Measurements from ENCODE around the gene RRM1.

The RRM1 gene

DNA sequence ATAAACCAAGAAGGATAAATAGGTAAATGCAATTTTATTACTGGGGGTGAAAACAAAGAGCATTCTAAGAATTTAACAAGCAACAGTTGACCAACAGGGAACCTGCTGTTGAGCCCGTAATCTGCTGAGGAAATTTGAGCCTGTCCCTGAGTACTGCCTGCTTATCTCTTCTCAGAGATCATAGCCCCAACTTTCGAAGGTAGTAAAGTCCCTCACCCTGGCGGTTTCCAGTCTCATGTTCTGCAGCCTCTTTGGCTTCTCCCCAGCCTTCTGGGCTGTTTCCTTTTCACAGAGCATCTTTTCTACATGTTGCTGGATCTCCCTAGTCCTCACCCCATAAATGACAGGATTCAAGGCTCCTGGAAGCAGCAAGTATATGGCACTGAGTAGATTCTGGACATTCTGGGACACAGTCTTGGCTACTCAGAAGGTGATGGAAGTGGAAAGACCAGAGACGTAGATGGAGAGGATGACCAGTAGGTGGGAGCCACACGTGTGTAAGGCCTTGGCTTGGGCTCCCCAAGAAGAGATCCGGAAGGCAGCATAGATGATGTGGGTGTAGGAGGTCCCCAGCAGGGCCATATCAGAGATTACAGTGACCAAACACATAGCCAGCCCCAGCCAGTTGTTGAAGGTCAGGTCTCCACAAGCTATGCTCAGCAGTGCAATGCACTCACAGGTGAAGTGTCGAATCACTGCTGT lies 51.6 kb downstream of the RRM1 start:
- no peak overlapping the region for H3K18ac ChIP-seq (ENCODE audit: low read length)
- no peak overlapping the region for H3K4me2 ChIP-seq (ENCODE audit: low read length)
- H3K9ac ChIP-seq (ENCODE audit: low read length), result no peak overlapping the region
- no peak overlapping the region for H3K4me3 ChIP-seq (ENCODE audit: low read depth, low read length)
- H3K79me1 ChIP-seq (ENCODE audit: low read length), result no peaks in the 10 kb centered on the region
- no peak overlapping the region for H3K27ac ChIP-seq (ENCODE audit: low read depth, low read length)
- H3K4ac ChIP-seq (ENCODE audit: low read depth, low read length), result no peak overlapping the region
- no peak for DNase-seq
- no peak overlapping the region for H4K8ac ChIP-seq (ENCODE audit: low read depth, low read length)
- no peak overlapping the region for H2BK12ac ChIP-seq (ENCODE audit: low read length)
- H2AK5ac ChIP-seq (ENCODE audit: low read length), result no peak overlapping the region
- H3K23ac ChIP-seq (ENCODE audit: low read length), result no peak overlapping the region
- no peak overlapping the region for H4K91ac ChIP-seq (ENCODE audit: low read depth, low read length)
- H4K12ac ChIP-seq (ENCODE audit: low read depth, low read length), result no peak overlapping the region
- H3K9me3 ChIP-seq (ENCODE audit: insufficient read depth, low read depth, low read length), result no peaks in the 10 kb centered on the region
- H2BK5ac ChIP-seq (ENCODE audit: low read depth, low read length, poor library complexity), result no peak overlapping the region
- no peak overlapping the region for H2AFZ ChIP-seq (ENCODE audit: insufficient read depth, low read length, poor library complexity)
- H3K14ac ChIP-seq (ENCODE audit: low read length), result no peak overlapping the region
- no peaks in the 10 kb centered on the region for H3K27me3 ChIP-seq (ENCODE audit: insufficient read depth, low read length)
- no CpG with 5 or more reads among the region's 7 CpGs for WGBS (ENCODE audit: extremely low coverage, insufficient coverage, insufficient read length)
- no peaks in the 10 kb centered on the region for H3K79me2 ChIP-seq (ENCODE audit: control insufficient read depth, insufficient read depth, low read length, poor library complexity)
- H2BK120ac ChIP-seq (ENCODE audit: insufficient read depth, low read length, poor library complexity), result no peak overlapping the region
- no peaks in the 10 kb centered on the region for H3K4me1 ChIP-seq (ENCODE audit: control insufficient read depth in 1 of 2, insufficient read depth in 2 of 2, low read length in 2 of 2)
- H3K36me3 ChIP-seq (ENCODE audit: control insufficient read depth in 1 of 2, insufficient read depth in 2 of 2, low read length in 2 of 2), result peaks cover 0 to 2% of the 10 kb centered on the region in 2 experiments

DNA sequence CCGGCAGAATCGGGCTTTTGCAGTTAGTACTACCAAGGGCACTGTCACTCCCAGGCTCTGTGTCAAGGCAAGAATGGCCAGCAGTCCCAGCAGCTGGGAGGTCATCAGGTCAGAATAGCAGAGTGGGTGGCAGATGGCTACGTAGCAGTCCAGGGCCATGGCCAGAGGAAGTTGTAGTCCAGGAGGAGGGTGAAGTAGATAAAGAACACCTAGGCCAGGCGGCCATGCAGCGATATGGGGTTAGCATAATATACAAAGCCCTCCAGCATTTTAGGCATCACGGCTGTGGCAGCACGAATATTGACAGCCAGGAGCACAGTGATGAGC lies 52.1 kb downstream of the RRM1 start:
- H2BK5ac ChIP-seq (ENCODE audit: low read depth, low read length, poor library complexity), result no peak overlapping the region
- no peak overlapping the region for H2AK5ac ChIP-seq (ENCODE audit: low read length)
- no peak overlapping the region for H4K12ac ChIP-seq (ENCODE audit: low read depth, low read length)
- H3K79me2 ChIP-seq (ENCODE audit: control insufficient read depth, insufficient read depth, low read length, poor library complexity), result no peaks in the 10 kb centered on the region
- H4K91ac ChIP-seq (ENCODE audit: low read depth, low read length), result no peak overlapping the region
- H3K27me3 ChIP-seq (ENCODE audit: insufficient read depth, low read length), result no peaks in the 10 kb centered on the region
- H3K4ac ChIP-seq (ENCODE audit: low read depth, low read length), result no peak overlapping the region
- no peak overlapping the region for H3K23ac ChIP-seq (ENCODE audit: low read length)
- no peak overlapping the region for H2BK12ac ChIP-seq (ENCODE audit: low read length)
- H3K27ac ChIP-seq (ENCODE audit: low read depth, low read length), result no peak overlapping the region
- H3K4me3 ChIP-seq (ENCODE audit: low read depth, low read length), result no peak overlapping the region
- no peak overlapping the region for H2BK120ac ChIP-seq (ENCODE audit: insufficient read depth, low read length, poor library complexity)
- no peaks in the 10 kb centered on the region for H3K36me3 ChIP-seq (ENCODE audit: control insufficient read depth in 1 of 2, insufficient read depth in 2 of 2, low read length in 2 of 2)
- no CpG with 5 or more reads among the region's 7 CpGs for WGBS (ENCODE audit: extremely low coverage, insufficient coverage, insufficient read length)
- H3K79me1 ChIP-seq (ENCODE audit: low read length), result no peaks in the 10 kb centered on the region
- H3K4me2 ChIP-seq (ENCODE audit: low read length), result no peak overlapping the region
- H3K4me1 ChIP-seq (ENCODE audit: control insufficient read depth in 1 of 2, insufficient read depth in 2 of 2, low read length in 2 of 2), result no peaks in the 10 kb centered on the region
- no peak for DNase-seq
- no peak overlapping the region for H2AFZ ChIP-seq (ENCODE audit: insufficient read depth, low read length, poor library complexity)
- H3K14ac ChIP-seq (ENCODE audit: low read length), result no peak overlapping the region
- no peak overlapping the region for H4K8ac ChIP-seq (ENCODE audit: low read depth, low read length)
- no peaks in the 10 kb centered on the region for H3K9me3 ChIP-seq (ENCODE audit: insufficient read depth, low read depth, low read length)
- H3K18ac ChIP-seq (ENCODE audit: low read length), result no peak overlapping the region
- H3K9ac ChIP-seq (ENCODE audit: low read length), result no peak overlapping the region

DNA sequence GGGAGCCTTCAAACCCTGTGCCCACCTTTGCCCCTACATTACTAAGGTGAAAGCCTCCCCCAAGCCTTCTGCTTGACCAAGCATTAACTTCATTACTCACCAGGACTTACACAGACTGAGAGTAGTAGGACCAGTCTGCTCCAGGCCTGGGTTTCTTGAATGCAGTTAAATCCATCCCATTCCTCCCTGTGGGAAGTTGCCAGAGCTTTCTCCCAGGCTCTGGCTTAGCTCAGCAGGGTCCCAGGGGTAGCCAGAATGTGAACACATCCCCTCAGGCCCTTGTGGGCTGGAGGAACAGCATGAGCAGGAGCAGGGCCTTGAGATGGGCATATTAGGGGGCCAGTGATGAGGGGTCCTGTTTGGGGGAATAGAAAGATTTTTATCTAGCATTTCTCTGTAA lies 59.9 kb downstream of the RRM1 start:
- no peak overlapping the region for H2BK5ac ChIP-seq (ENCODE audit: low read depth, low read length, poor library complexity)
- no peak overlapping the region for H2BK120ac ChIP-seq (ENCODE audit: insufficient read depth, low read length, poor library complexity)
- no peak overlapping the region for H4K12ac ChIP-seq (ENCODE audit: low read depth, low read length)
- H2BK12ac ChIP-seq (ENCODE audit: low read length), result no peak overlapping the region
- H4K8ac ChIP-seq (ENCODE audit: low read depth, low read length), result no peak overlapping the region
- no peak overlapping the region for H3K4ac ChIP-seq (ENCODE audit: low read depth, low read length)
- H3K23ac ChIP-seq (ENCODE audit: low read length), result no peak overlapping the region
- H3K14ac ChIP-seq (ENCODE audit: low read length), result no peak overlapping the region
- H2AFZ ChIP-seq (ENCODE audit: insufficient read depth, low read length, poor library complexity), result no peak overlapping the region
- H3K27me3 ChIP-seq (ENCODE audit: insufficient read depth, low read length), result no peaks in the 10 kb centered on the region
- no peak overlapping the region for H2AK5ac ChIP-seq (ENCODE audit: low read length)
- H3K9me3 ChIP-seq (ENCODE audit: insufficient read depth, low read depth, low read length), result no peaks in the 10 kb centered on the region
- no peak overlapping the region for H3K18ac ChIP-seq (ENCODE audit: low read length)
- no peak overlapping the region for H3K27ac ChIP-seq (ENCODE audit: low read depth, low read length)
- no peak for DNase-seq
- H3K4me3 ChIP-seq (ENCODE audit: low read depth, low read length), result no peak overlapping the region
- H3K79me1 ChIP-seq (ENCODE audit: low read length), result no peaks in the 10 kb centered on the region
- no peaks in the 10 kb centered on the region for H3K36me3 ChIP-seq (ENCODE audit: control insufficient read depth in 1 of 2, insufficient read depth in 2 of 2, low read length in 2 of 2)
- no peak overlapping the region for H3K9ac ChIP-seq (ENCODE audit: low read length)
- H3K4me2 ChIP-seq (ENCODE audit: low read length), result no peak overlapping the region
- no peaks in the 10 kb centered on the region for H3K4me1 ChIP-seq (ENCODE audit: control insufficient read depth in 1 of 2, insufficient read depth in 2 of 2, low read length in 2 of 2)
- H4K91ac ChIP-seq (ENCODE audit: low read depth, low read length), result no peak overlapping the region
- H3K79me2 ChIP-seq (ENCODE audit: control insufficient read depth, insufficient read depth, low read length, poor library complexity), result no peaks in the 10 kb centered on the region

DNA sequence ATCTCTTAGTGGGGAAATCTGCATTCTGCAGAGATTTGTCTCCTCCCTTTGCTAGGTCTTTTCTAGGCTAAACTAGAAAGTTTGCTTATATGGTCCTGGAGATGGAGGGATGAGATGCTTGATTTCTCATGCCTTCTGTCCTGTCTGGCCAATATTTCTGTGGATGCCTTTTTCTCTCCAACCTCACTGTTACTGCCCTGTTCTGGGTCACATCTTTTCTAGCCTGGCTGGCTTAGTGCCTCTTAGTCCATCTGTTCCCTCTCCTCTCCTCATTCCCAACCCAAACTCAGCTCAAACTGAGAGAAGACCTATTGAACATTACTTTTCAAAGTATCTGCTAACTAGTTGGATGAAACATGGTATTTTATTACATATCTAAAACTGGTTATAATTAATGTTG lies 62.0 kb downstream of the RRM1 start:
- Histone ChIP-seq H3K4me2 (ENCODE audit: low read length) (no peak overlapping the region), H3K4ac (ENCODE audit: low read depth, low read length) (no peak overlapping the region), H3K9ac (ENCODE audit: low read length) (no peak overlapping the region), H3K4me1 (ENCODE audit: control insufficient read depth in 1 of 2, insufficient read depth in 2 of 2, low read length in 2 of 2) (no peaks in the 10 kb centered on the region), H2BK12ac (ENCODE audit: low read length) (no peak overlapping the region), H3K14ac (ENCODE audit: low read length) (no peak overlapping the region), H2AFZ (ENCODE audit: insufficient read depth, low read length, poor library complexity) (no peak overlapping the region), H3K27me3 (ENCODE audit: insufficient read depth, low read length) (no peaks in the 10 kb centered on the region), H3K27ac (ENCODE audit: low read depth, low read length) (no peak overlapping the region), H3K9me3 (ENCODE audit: insufficient read depth, low read depth, low read length) (no peaks in the 10 kb centered on the region), H2BK5ac (ENCODE audit: low read depth, low read length, poor library complexity) (no peak overlapping the region), H3K79me1 (ENCODE audit: low read length) (no peaks in the 10 kb centered on the region), H2AK5ac (ENCODE audit: low read length) (no peak overlapping the region), H2BK120ac (ENCODE audit: insufficient read depth, low read length, poor library complexity) (no peak overlapping the region), H3K4me3 (ENCODE audit: low read depth, low read length) (no peak overlapping the region), H4K12ac (ENCODE audit: low read depth, low read length) (no peak overlapping the region), H4K91ac (ENCODE audit: low read depth, low read length) (no peak overlapping the region), H3K18ac (ENCODE audit: low read length) (no peak overlapping the region), H3K36me3 (ENCODE audit: control insufficient read depth in 1 of 2, insufficient read depth in 2 of 2, low read length in 2 of 2) (no peaks in the 10 kb centered on the region), H4K8ac (ENCODE audit: low read depth, low read length) (no peak overlapping the region), H3K79me2 (ENCODE audit: control insufficient read depth, insufficient read depth, low read length, poor library complexity) (no peaks in the 10 kb centered on the region), H3K23ac (ENCODE audit: low read length) (no peak overlapping the region)
- DNase-seq, result no peak
